Endothelial cell (in vitro differentiated cells): ENCODE measurements around the gene KAT5. TPM values are rescaled to one million over a fixed set of nuclear protein-coding genes. Genes with fewer than 3 reads are reported as not detected.
"Not testable (repeated sequence)": the region's sequence is repeated elsewhere in the genome, so short reads cannot be mapped to it uniquely, and the experiment has no call there.

Experiments used
- DNase-seq: peaks from one replicate; pipeline ENCODE4 v3.0.0; 2021; ENCODE audit warnings: low spot score
- H3K27ac Mint-ChIP-seq: one replicate; pipeline ENCODE4 v1.8.0; 2021; ENCODE audit warnings: mixed read lengths, inconsistent platforms; ENCODE audit not compliant: unreplicated experiment
- H3K27me3 Mint-ChIP-seq: one replicate; pipeline ENCODE4 v1.8.0; 2021; ENCODE audit warnings: mild to moderate bottlenecking, moderate library complexity, mixed read lengths, inconsistent platforms; ENCODE audit not compliant: unreplicated experiment
- H3K36me3 Mint-ChIP-seq: one replicate; pipeline ENCODE4 v1.8.0; 2021; ENCODE audit warnings: mild to moderate bottlenecking, low read depth, mixed read lengths, inconsistent platforms; ENCODE audit not compliant: unreplicated experiment
- H3K4me1 Mint-ChIP-seq: one replicate; pipeline ENCODE4 v1.8.0; 2021; ENCODE audit warnings: mild to moderate bottlenecking, mixed read lengths, inconsistent platforms; ENCODE audit not compliant: unreplicated experiment
- H3K4me3 Mint-ChIP-seq: one replicate; pipeline ENCODE4 v1.8.0; 2021; ENCODE audit warnings: mild to moderate bottlenecking, mixed read lengths, inconsistent platforms; ENCODE audit not compliant: unreplicated experiment
- H3K9me3 Mint-ChIP-seq: one replicate; pipeline ENCODE4 v1.8.0; 2021; ENCODE audit warnings: mixed read lengths, inconsistent platforms; ENCODE audit not compliant: unreplicated experiment
- CTCF ChIP-seq: fragments of 200-600 bp; sonication (generic); IDR thresholded peaks from one replicate; pipeline ENCODE4 v1.5.0; 2021; ENCODE audit warnings: antibody characterized with exemption; ENCODE audit not compliant: unreplicated experiment
- total RNA-seq: library from RNA; stranded (reverse); fragmentation: NEBNext Ultra II Directional; extraction: Animal tissue kit (Norgen Biotek cat#: 25700); gene quantifications from one replicate; pipeline ENCODE4 v1.2.1, GENCODE V29; 2021; ENCODE audit not compliant: unreplicated experiment

KAT5 gene
- total RNA-seq, 1 donor from 2014 or later = 28.2 TPM

- Mint-ChIP-seq H3K36me3 (no peaks in the 10 kb centered on the region), H3K4me3 (no peak overlapping the region), H3K9me3 (no peaks in the 10 kb centered on the region), H3K27me3 (peaks cover 2% of the 10 kb centered on the region), H3K4me1 (no peaks in the 10 kb centered on the region), H3K27ac (no peak overlapping the region)
- DNase-seq = no peak
- no peak for TF ChIP-seq CTCF
These were observed 52.4 kb downstream of the KAT5 start for GRCh38 chr11:65764434-65764833.

- H3K4me3 Mint-ChIP-seq = no peak overlapping the region
- H3K4me1 Mint-ChIP-seq = no peaks in the 10 kb centered on the region
These were observed 54.5 kb downstream of the KAT5 start for GRCh38 chr11:65766535-65766934.

GRCh38 chr11:65767406-65767805, 55.4 kb downstream of the KAT5 start:
- no peak for TF ChIP-seq CTCF

More at GRCh38 chr11:65766535-65766934, 54.5 kb downstream of the KAT5 start:
- no peak for DNase-seq
- Mint-ChIP-seq H3K27ac (no peak overlapping the region), H3K27me3 (peaks cover 2% of the 10 kb centered on the region), H3K36me3 (no peaks in the 10 kb centered on the region), H3K9me3 (no peaks in the 10 kb centered on the region)
- no peak for TF ChIP-seq CTCF

GRCh38 chr11:65767806-65768205, 55.8 kb downstream of the KAT5 start:
- not testable (repeated sequence) for H3K4me1 Mint-ChIP-seq, H3K36me3 Mint-ChIP-seq, H3K9me3 Mint-ChIP-seq, H3K27ac Mint-ChIP-seq, H3K4me3 Mint-ChIP-seq, DNase-seq, H3K27me3 Mint-ChIP-seq

More at GRCh38 chr11:65767406-65767805, 55.4 kb downstream of the KAT5 start:
- H3K9me3 Mint-ChIP-seq = no peaks in the 10 kb centered on the region
- H3K4me3 Mint-ChIP-seq = no peak overlapping the region
- H3K27ac Mint-ChIP-seq = no peak overlapping the region
- H3K36me3 Mint-ChIP-seq = no peaks in the 10 kb centered on the region
- H3K27me3 Mint-ChIP-seq = peaks cover 2% of the 10 kb centered on the region
- H3K4me1 Mint-ChIP-seq = no peaks in the 10 kb centered on the region
- DNase-seq = no peak

Other genes starting within 250 kb of the KAT5 start
- 4,747 TPM for gene MALAT1, start 213.2 kb upstream of the KAT5 start, total RNA-seq
- gene SCYL1, start 187.2 kb upstream of the KAT5 start, total RNA-seq = 99.1 TPM
- gene LTBP3, start 153.9 kb upstream of the KAT5 start, total RNA-seq = 1.7 TPM
- 37.4 TPM for gene ZNRD2, start 141.8 kb upstream of the KAT5 start, total RNA-seq
- gene FAM89B, start 139.7 kb upstream of the KAT5 start, total RNA-seq = 44.7 TPM
- gene EHBP1L1, start 136.2 kb upstream of the KAT5 start, total RNA-seq = 4.7 TPM
- 2.0 TPM for gene KCNK7, start 116.5 kb upstream of the KAT5 start, total RNA-seq
- 238 TPM for gene MAP3K11, start 98.0 kb upstream of the KAT5 start, total RNA-seq
- 76.1 TPM for gene PCNX3, start 96.5 kb upstream of the KAT5 start, total RNA-seq
- 267 TPM for gene SIPA1, start 74.2 kb upstream of the KAT5 start, total RNA-seq
- 62.6 TPM for gene RELA, start 49.3 kb upstream of the KAT5 start, total RNA-seq
- 38.6 TPM for gene RNASEH2C, start 8.5 kb downstream of the KAT5 start, total RNA-seq
- 3.4 TPM for gene AP5B1, start 68.7 kb downstream of the KAT5 start, total RNA-seq
- not detected for gene OVOL1, start 74.8 kb downstream of the KAT5 start, total RNA-seq
- gene SNX32, start 121.7 kb downstream of the KAT5 start, total RNA-seq = 1.2 TPM
- 1,740 TPM for gene CFL1, start 145.9 kb downstream of the KAT5 start, total RNA-seq
- 73.8 TPM for gene MUS81, start 148.2 kb downstream of the KAT5 start, total RNA-seq
- gene EFEMP2, start 160.5 kb downstream of the KAT5 start, total RNA-seq = 248 TPM
- not detected for gene CTSW, start 167.6 kb downstream of the KAT5 start, total RNA-seq
- gene FIBP, start 176.2 kb downstream of the KAT5 start, total RNA-seq = 75.6 TPM
- gene CCDC85B, start 178.4 kb downstream of the KAT5 start, total RNA-seq = 90.7 TPM
- 1.3 TPM for gene FOSL1, start 188.1 kb downstream of the KAT5 start, total RNA-seq
- 31.1 TPM for gene C11orf68, start 206.8 kb downstream of the KAT5 start, total RNA-seq
- gene DRAP1, start 207.2 kb downstream of the KAT5 start, total RNA-seq = 79.6 TPM
- gene TSGA10IP, start 233.2 kb downstream of the KAT5 start, total RNA-seq = not detected
- 46.5 TPM for gene SART1, start 249.5 kb downstream of the KAT5 start, total RNA-seq